HL-60/S4 treated with retinoic acid at 250 ng/mL for 4 days and 3 days (cell line): Measurements from ENCODE around the gene MAP3K9.

Source experiments
- in situ Hi-C: fragments of 300-500 bp; cut with MboI; formaldehyde crosslinking; loops from 2 replicates; pipeline ENCODE4 v1.7.0; 2022; ENCODE audit warnings: low sequenced_read_pairs

MAP3K9 gene

GRCh38 chr14:70788898-70789297 lies 20.4 kb downstream of the MAP3K9 start:
- in situ Hi-C loops = no loop called here

GRCh38 chr14:70785556-70785955 lies 23.8 kb downstream of the MAP3K9 start:
- in situ Hi-C loops = no loop called here

- in situ Hi-C loops = no loop called here
Observed at GRCh38 chr14:70784886-70785285, 24.4 kb downstream of the MAP3K9 start.

GRCh38 chr14:70782361-70782760 lies 27.0 kb downstream of the MAP3K9 start:
- in situ Hi-C loops = no loop called here

GRCh38 chr14:70780396-70781075 lies 28.8 kb downstream of the MAP3K9 start:
- in situ Hi-C loops = no loop called here

- in situ Hi-C loops = no loop called here
Observed at GRCh38 chr14:70779667-70780066, 29.6 kb downstream of the MAP3K9 start.

- in situ Hi-C loops = no loop called here
Observed at GRCh38 chr14:70776197-70776596, 33.1 kb downstream of the MAP3K9 start.

GRCh38 chr14:70773182-70773862 lies 36.0 kb downstream of the MAP3K9 start:
- in situ Hi-C loops = no loop called here

- in situ Hi-C loops = no loop called here
Observed at GRCh38 chr14:70771781-70772212, 37.5 kb downstream of the MAP3K9 start.

GRCh38 chr14:70770490-70770889 lies 38.8 kb downstream of the MAP3K9 start:
- in situ Hi-C loops = no loop called here

GRCh38 chr14:70759398-70759797 lies 49.9 kb downstream of the MAP3K9 start:
- in situ Hi-C loops = no loop called here

- in situ Hi-C loops = no loop called here
Observed at GRCh38 chr14:70755655-70756054, 53.7 kb downstream of the MAP3K9 start.

- in situ Hi-C loops = no loop called here
Observed at GRCh38 chr14:70754991-70755390, 54.3 kb downstream of the MAP3K9 start.

- in situ Hi-C loops = no loop called here
Observed at GRCh38 chr14:70753518-70753953, 55.8 kb downstream of the MAP3K9 start.

GRCh38 chr14:70748422-70748821 lies 60.9 kb downstream of the MAP3K9 start:
- in situ Hi-C loops = no loop called here

- in situ Hi-C loops = no loop called here
Observed at GRCh38 chr14:70744641-70745040, 64.7 kb downstream of the MAP3K9 start.

- in situ Hi-C loops = no loop called here
Observed at GRCh38 chr14:70742316-70742715, 67.0 kb downstream of the MAP3K9 start.

- in situ Hi-C loops = no loop called here
Observed at GRCh38 chr14:70741482-70741881, 67.8 kb downstream of the MAP3K9 start.

GRCh38 chr14:70735043-70735442 lies 74.3 kb downstream of the MAP3K9 start:
- in situ Hi-C loops = no loop called here

GRCh38 chr14:70731447-70732239 lies 77.7 kb downstream of the MAP3K9 start:
- in situ Hi-C loops = no loop called here

- in situ Hi-C loops = no loop called here
Observed at GRCh38 chr14:70730393-70730792, 78.9 kb downstream of the MAP3K9 start.
